Measurements from ENCODE around the gene OR7D2.

DNA sequence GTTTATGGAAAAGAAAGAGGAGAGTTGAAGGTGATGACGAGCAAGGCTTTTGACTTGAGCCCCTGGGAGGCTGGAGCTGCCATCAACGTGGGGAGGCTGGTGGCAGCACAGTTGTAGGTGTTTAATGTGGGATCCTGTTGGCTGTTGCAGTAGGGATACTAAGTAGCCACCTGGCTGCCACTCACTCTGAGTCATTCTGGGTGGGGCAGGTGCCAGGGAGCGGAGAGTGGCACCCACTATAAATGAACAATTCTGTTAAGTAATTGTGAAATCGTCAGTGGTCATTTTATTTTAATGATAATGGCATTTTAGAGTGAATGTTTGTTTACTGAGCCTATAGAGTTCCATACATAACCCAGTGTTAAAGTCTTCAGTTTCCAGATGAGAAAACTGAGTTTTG is 28.8 kb upstream of the OR7D2 start:
- TF ChIP-seq SMC3 (IDR thresholded peaks at IDR 0.05) (no peak), FOSL2 (IDR thresholded peaks at IDR 0.05) (no peak), FOSL2 (CRISPR knock-in tag; IDR thresholded peaks at IDR 0.05) (no peak)
- TF ChIP-seq, protein P1, sequence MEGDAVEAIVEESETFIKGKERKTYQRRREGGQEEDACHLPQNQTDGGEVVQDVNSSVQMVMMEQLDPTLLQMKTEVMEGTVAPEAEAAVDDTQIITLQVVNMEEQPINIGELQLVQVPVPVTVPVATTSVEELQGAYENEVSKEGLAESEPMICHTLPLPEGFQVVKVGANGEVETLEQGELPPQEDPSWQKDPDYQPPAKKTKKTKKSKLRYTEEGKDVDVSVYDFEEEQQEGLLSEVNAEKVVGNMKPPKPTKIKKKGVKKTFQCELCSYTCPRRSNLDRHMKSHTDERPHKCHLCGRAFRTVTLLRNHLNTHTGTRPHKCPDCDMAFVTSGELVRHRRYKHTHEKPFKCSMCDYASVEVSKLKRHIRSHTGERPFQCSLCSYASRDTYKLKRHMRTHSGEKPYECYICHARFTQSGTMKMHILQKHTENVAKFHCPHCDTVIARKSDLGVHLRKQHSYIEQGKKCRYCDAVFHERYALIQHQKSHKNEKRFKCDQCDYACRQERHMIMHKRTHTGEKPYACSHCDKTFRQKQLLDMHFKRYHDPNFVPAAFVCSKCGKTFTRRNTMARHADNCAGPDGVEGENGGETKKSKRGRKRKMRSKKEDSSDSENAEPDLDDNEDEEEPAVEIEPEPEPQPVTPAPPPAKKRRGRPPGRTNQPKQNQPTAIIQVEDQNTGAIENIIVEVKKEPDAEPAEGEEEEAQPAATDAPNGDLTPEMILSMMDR (IDR thresholded peaks at IDR 0.05), result no peak
- TF ChIP-seq, protein P2, sequence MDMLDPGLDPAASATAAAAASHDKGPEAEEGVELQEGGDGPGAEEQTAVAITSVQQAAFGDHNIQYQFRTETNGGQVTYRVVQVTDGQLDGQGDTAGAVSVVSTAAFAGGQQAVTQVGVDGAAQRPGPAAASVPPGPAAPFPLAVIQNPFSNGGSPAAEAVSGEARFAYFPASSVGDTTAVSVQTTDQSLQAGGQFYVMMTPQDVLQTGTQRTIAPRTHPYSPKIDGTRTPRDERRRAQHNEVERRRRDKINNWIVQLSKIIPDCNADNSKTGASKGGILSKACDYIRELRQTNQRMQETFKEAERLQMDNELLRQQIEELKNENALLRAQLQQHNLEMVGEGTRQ (IDR thresholded peaks at IDR 0.05), result no peak

All from A549 (cell line).